ENCODE data around the gene FGF10.

The FGF10 gene

DNA sequence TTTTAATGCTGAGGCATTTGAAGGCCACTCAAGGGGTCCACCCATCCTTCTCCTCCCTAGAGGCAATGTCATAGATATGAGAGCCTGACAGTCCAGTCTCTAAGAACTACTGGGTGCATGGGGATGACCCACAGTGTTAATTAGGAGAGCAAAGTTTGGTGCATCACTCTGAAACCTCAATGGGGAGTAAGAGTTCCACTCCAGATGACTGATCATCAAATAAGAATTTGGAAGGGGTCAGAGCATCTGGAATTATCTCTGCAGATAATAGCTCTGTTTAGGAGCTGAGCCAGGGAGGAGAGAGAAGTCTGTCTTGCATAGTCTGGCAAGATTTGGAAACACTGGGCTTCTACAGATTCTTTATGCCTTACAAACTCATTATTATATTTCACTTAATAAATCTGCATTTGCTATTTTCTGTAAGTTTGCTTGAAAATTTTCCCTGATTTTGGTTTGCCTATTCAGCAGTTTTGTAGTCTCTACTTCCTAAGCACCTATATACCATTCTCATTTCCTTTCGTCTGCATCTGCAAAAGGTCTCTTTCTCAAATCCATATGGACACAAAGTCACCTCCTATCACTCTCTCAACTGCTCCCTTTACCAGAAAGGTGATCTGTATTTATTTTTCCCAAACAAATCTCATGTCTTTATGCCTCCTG, 27.7 kb downstream of the FGF10 start:
- DNase-seq (ENCODE audit: low read depth), result no peak
- no peak overlapping the region for H3K4me3 ChIP-seq (ENCODE audit: low read depth, low read length)

DNA sequence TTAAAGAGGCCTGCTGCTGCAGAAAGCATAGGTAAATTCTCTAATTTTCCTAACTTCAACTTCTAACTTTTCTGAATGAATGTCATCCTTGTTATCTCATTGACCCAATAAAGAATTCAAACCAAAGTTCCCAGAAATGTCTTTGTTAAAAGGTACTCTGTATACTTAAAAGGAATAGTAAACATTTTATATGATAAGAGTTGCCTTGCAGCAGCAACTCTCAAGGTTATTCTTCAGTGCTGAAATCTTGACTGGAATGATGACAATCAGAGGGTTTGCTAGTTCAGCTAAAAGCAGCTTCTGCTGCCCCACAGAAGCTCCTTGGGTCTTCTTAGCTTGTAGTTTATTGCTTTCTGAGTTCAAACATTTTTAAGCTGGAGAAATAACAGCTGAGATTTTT, 28.3 kb downstream of the FGF10 start:
- no peak overlapping the region for H3K4me3 ChIP-seq (ENCODE audit: low read depth, low read length)
- DNase-seq (ENCODE audit: low read depth), result no peak

DNA sequence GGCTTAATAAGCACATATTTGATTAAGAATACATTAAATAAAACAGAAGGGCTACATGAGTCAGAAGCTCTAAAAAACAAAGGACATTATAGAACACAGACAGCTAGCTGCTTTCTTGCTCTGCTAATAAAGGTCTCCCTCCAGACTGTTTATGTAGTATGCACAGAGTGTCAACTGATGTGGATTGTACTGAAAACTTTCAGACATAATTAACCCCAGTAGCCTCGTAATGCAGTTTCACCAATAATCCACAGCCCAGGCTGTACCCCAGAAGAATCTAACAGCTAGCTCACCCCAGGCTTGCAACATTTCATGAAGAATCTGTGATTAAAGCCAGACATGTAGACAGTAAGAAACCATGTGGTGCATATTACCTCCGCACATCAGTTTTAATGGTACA, 30.8 kb downstream of the FGF10 start:
- no peak overlapping the region for H3K4me3 ChIP-seq (ENCODE audit: low read depth, low read length)
- DNase-seq (ENCODE audit: low read depth), result no peak

DNA sequence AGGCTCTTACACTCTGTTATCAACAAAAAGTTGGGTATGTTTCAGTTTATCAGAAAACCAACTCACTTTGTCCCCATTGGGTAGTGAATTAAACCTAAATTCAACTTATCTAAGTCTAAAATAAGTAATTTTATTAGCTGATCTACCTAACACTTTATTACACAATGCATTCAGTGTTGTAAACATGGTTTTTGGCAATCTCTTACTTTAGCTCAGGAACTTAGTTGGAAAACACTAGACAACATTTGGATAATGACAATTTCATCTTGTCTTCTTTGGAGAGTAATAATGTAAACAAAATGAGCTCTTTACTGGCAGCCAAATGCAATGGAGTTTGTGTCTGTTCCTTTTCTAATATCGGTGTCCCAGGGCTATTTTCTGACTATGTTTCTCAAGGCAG, 33.0 kb downstream of the FGF10 start:
- DNase-seq (ENCODE audit: low read depth), result no peak
- H3K4me3 ChIP-seq (ENCODE audit: low read depth, low read length), result no peak overlapping the region

DNA sequence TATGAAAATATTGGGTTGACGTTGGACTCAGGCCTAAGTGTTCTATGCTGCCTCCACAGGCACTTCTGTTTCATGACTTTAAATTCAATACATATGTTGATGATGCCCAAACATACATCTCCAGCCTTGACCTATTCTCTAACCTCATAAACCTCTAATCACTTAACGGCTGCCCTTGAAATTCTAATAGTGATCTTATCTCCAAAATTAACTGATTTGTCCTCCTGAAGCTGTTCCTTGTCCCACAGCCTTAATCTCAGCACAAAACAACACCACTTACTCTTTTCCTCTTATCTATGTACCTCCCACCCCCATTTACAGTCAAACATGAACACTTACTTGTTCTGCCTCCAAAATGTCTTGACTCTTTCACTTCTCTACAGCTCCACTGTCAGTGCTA, 43.3 kb downstream of the FGF10 start:
- no peak for DNase-seq (ENCODE audit: low read depth)
- H3K4me3 ChIP-seq (ENCODE audit: low read depth, low read length), result no peak overlapping the region

DNA sequence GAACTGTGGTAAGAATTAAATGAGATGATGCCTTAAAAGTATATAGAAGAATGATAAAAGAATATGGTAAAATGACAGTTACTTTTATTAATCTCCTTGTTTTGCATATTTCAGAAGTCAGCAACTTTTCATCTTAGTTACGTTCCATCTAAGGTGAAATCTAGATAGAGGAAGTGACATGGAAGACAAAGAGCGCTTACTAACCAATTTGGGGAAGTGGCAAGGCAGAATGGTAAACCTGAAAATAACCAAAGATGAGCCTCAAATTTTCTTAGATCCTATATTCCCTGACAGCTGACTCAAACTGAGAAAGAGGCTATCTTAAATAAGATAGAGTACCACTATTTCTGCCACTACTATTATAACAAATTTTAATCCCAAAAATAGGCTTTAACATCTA, 52.5 kb downstream of the FGF10 start:
- no peak for DNase-seq (ENCODE audit: low read depth)
- no peak overlapping the region for H3K4me3 ChIP-seq (ENCODE audit: low read depth, low read length)

DNA sequence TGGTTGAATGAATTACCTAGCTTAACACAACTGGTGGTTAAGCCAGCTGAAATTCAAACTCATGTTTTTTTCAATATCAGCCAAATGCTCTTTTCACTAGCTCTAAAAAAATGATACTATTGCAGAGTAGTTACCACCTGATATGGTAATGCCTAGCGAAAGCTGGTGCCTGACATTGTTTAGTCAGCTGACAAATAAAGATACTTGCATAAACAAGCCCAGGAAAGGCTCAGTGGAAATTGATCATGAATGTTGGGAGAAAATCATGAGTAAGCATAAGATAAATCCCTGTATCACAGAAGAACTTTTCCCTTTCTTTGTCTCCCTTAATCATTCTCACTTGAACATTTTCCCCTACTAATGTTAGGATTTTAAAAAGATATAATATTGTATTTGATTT, 54.6 kb downstream of the FGF10 start:
- no peak for DNase-seq (ENCODE audit: low read depth)
- H3K4me3 ChIP-seq (ENCODE audit: low read depth, low read length), result no peak overlapping the region

DNA sequence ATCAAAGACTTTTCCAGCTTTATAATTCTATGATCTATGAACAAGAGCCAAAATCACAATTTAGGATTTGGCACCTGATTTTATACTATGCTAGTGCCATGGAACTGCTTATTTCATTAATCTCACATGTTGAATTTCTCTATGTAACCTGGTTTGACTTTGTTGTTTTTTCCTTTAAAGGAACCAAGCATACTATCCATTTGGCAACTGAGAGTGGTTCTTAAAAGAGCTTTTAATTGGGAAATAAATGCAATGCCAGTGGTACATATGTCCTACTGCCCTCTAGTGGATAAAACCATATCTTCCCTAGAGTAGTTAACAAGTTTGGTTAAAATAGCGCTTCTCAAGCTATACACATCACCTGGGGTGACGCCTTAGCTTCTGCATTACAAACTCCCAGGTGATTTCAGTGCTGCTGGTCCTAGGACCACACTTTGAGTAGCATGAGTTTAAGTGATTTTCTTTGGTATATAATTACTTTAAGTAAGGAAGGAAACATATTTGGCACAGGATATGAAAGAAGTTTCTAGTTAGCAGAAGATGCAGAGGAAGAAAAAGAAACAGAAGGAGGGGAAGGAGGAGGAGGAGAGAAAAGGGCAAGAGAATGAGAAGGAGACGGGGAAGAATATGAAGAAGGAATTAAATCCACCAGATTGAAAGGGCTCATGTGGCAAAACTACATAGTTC, 56.8 kb downstream of the FGF10 start:
- peak; percentile 3 for DNase-seq (ENCODE audit: low read depth)
- no peak overlapping the region for H3K4me3 ChIP-seq (ENCODE audit: low read depth, low read length)

DNA sequence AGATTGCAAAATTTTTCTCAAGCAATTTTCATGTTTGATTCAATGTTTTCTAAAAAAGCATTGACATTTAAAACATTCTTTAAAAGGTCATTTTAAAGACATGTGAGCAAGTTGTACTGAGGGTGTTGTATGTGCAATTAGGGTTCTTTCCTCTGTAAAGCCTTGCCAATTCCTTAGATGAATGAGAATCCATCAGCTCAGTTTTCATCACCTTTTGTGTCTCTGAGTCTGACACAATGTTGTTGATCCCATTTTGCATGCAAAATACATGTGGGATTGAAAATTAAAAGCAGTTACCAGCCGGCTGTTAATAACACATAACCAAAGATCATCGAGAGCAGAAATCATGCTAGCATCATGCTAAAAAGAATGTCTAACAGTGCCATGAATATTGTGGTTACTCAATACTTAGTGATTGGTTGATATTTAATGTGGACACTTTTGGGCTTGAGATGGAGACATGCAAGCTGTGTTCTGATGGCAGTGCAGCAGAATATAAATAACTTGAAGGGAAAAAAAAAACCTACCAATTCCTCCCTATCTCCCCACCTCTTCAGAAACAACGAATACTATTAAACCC, 57.7 kb downstream of the FGF10 start:
- DNase-seq (ENCODE audit: low read depth), result no peak
- H3K4me3 ChIP-seq (ENCODE audit: low read depth, low read length), result no peak overlapping the region

DNA sequence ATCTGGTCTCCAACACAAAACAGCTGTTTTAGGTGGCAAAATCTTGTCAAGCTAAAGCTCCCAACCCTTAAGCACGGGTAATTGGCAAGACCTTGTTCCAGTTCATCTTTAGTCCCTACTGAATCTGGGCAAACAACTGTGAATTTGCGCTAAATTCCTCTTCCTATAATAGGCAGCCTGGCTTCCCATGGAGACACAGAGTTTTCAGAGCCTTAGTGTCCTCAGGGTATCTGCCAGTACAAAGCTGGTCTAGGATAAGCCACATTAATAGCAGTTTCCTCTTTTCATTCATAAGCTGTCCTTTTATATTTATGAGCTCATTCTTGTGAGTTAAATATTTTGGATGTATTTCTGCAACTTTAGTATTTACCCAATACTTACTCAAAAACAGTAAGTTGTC, 59.5 kb downstream of the FGF10 start:
- DNase-seq (ENCODE audit: low read depth), result no peak
- no peak overlapping the region for H3K4me3 ChIP-seq (ENCODE audit: low read depth, low read length)

DNA sequence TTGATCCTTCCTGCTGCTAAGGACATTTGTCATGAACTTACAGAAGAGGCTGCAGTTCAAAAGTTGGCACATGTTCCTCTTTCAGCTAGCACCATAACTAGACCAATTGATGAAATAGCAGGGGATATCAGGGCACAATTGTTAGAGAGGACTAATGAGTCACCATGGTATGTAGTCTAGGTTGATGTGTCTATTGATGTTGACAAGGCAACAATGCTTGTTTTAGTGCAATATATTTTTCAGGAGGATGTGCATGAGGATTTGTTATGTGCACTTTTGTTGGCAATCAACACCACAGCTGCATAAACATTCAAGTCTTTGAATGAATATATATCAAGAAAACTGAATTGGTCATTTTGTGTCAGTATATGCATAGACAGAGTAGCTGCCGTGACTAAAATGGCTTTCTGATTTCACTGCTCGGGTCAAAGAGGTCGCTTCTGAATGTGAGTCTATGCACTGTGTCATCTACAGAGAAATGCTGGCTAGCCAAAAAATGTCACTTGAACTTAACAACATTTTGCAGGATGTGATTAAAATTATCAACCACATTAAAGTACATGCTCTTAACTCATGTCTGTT, 68.0 kb downstream of the FGF10 start:
- DNase-seq (ENCODE audit: low read depth), result no peak

DNA sequence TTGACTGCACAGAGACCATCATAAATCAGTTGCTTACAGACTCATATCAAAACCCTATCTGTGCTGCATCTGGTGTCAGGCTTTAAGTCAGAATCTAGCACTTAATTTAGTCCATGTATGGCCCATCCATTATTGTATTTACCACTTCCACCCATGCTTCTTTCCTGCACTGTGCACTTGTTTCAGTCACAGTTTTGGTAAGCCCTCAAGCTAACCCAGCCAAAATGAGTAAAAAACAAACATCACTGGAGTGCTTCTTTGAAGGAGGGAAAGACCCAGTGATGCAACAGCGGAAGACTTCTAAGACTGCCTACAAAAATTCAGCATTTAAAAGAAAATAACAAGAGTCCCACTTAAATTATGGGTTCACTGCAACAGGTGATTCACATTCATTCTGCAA, 69.0 kb downstream of the FGF10 start:
- no peak overlapping the region for H3K4me3 ChIP-seq (ENCODE audit: low read depth, low read length)
- no peak for DNase-seq (ENCODE audit: low read depth)

More for the DNA sequence above, 68.0 kb downstream of the FGF10 start:
- no peak overlapping the region for H3K4me3 ChIP-seq (ENCODE audit: low read depth, low read length)

DNA sequence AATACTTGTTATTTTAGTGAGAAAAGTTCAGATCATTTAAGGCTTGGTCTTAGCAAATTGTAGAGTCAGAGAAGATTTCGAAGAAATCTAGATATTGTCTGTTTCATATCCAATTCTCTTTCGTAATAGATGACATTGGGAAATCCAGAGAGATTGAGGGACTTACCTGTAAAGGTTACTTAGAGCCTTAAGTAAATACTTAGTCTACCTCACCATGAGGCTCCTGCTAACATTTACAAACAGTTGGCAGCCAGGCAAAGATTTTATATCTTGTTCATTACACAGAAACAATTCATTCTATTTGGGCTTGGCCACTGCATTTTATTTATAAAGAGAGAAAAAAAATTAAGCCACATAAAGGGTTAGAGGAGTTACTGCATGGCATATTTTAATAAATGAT, 70.3 kb downstream of the FGF10 start:
- no peak overlapping the region for H3K4me3 ChIP-seq (ENCODE audit: low read depth, low read length)

DNA sequence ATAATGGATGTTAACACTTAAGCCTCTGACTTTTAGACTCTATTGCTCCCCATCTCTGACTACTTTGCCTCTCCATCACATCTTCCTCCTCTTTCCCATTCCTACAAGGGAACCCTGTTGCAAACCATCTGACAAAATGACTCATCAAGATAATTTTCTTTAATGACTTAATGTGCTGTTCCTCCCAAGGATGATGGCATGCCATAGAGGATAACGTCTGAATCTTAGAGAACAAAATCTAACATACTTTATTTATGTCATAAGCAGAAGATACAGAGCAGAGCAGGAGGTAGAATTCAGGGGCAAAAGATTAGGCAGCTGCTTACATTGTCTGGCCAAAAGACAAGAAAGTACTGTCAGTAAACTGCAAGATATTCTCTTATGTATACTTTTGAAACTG, 76.8 kb downstream of the FGF10 start:
- DNase-seq (ENCODE audit: low read depth), result no peak
- no peak overlapping the region for H3K4me3 ChIP-seq (ENCODE audit: low read depth, low read length)

More for the DNA sequence above, 70.3 kb downstream of the FGF10 start:
- DNase-seq (ENCODE audit: low read depth), result no peak

DNA sequence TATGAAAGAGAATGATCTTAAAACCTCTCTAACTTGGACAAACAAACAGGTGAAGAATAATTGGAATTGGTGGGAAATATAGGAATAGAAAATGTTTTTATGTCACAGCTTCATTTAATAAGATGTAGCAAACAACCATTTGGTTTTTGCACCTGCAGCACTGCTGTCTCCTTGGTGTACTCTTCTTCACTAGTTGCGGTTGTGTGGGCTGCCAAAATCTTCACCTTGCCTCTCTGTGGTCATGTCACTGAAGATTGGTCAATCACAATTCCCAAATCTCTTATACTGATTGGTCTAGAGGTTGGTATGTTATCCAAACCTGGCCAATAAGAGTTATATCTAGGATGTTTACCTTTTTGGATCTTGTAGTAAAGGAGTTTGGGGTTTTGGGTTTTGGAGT, 88.7 kb downstream of the FGF10 start:
- no peak for DNase-seq (ENCODE audit: low read depth)
- no peak overlapping the region for H3K4me3 ChIP-seq (ENCODE audit: low read depth, low read length)

DNA sequence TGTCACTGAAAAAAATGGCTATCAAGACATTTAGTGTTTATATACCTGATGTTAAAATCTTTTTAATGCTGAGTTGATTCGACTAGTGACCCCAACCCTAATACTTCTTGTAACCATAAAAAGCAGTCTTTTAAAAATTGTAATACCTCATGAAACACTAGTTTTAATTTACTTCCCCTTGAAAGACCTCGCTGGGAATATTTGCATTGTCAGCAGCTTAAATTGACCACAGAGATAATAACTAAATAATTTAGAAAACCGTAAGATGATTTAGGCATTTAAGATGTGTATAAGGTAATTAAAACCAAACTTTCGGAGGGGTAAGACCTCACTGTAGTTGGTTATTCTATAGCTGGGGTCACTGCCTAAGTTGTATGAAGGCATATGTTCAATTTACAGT, 89.8 kb downstream of the FGF10 start:
- H3K4me3 ChIP-seq (ENCODE audit: low read depth, low read length), result no peak overlapping the region
- no peak for DNase-seq (ENCODE audit: low read depth)

DNA sequence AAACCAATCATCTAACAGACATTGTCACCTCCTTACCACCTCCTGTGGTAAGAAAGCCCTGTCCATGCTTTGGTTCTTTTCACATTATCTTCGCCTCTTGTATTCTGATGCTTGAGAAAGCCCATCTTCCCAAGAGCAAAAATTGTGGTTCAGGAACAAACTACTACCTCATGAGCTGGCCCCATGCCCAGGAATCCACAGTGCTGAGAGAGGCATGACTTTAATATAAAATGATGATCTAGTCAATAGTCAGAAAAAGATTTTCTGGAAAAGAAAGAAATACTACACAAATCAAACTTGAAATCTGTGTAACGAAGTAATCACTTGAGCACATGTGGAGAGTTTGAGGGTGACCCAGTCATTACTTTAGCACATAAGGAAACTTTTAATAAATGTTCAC, 94.7 kb downstream of the FGF10 start:
- DNase-seq (ENCODE audit: low read depth), result no peak
- H3K4me3 ChIP-seq (ENCODE audit: low read depth, low read length), result no peak overlapping the region

DNA sequence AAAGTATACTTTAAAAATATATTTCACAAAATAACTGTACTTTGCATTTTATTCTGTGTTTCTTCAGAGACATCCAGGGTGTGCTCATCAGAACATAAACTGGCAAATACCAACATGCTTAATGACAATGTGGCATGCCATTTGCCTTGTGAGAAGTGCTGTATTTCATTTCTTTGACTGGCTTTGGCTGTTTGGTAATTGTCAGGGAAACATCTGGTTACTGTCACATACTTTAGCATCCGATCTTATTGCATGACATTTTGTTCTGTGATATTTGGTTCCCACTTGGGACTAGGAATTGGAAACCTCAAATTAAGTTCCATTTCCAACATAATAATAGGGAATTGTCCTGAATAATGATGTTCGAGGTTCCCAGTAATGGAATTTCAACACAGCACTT, 96.5 kb downstream of the FGF10 start:
- no peak for DNase-seq (ENCODE audit: low read depth)
- no peak overlapping the region for H3K4me3 ChIP-seq (ENCODE audit: low read depth, low read length)

DNA sequence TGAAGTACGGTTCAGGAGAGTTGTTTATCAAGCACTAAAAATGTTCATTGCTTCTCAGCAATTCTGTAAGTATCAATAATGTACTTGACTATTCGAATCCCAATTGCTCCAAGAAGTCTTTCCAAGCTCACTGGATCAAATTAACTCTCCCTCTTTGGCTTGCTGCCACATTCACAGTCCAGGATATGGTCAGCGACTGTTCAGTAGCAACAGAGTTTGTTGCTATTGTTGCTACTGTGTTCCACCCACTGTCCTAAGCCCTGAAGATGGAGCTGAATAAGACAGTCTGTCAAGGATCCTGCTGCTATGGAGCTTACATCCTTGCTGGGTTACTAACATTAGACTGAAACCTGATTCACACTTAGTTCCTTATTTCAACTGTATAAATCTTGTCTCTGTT, 110.8 kb downstream of the FGF10 start:
- DNase-seq (ENCODE audit: low read depth), result no peak
- no peak overlapping the region for H3K4me3 ChIP-seq (ENCODE audit: low read depth, low read length)

DNA sequence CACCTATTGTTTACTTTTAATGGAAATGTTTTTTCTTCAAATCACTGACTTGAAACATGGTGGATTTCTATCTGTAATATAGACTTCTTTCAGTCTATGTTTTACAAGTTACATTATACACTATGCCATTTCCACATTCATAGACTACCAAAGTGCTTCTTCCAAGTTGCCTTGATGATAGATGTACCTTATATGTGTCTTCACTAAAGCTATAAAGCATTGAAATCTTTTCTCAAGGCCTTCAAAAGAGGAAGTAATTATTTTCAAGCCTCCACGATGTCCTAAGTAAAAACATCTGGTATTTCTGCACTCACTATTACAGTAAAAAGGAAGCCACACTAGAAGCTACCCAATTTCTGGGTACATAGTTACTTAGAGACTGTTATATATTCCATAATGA, 113.3 kb downstream of the FGF10 start:
- no peak overlapping the region for H3K4me3 ChIP-seq (ENCODE audit: low read depth, low read length)
- no peak for DNase-seq (ENCODE audit: low read depth)

DNA sequence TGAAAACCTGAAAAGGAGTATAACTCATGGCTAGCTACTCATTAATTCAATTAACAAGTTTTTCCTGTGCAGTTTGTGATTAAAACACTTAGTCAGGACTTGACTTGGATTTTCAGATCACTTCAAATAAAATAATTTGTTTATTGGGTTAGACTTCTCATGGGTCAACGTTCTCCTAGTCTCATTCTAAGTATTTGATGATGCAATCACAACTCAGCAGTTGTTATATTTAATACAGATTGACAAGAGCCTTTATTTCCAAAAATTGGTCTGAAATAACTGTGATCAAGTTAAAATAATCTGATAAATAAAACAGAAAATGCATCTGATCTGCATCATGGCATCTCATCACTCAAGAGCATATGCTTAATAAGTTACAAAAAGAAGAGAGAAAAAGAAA, 113.9 kb downstream of the FGF10 start:
- no peak overlapping the region for H3K4me3 ChIP-seq (ENCODE audit: low read depth, low read length)
- no peak for DNase-seq (ENCODE audit: low read depth)
